HG02759 (cell line): ENCODE results near the gene CTSD.

Source experiments
- ATAC-seq: cut with Tn5 transposase; IDR thresholded peaks from one replicate; pipeline ENCODE4 v1.9.1; 2021; ENCODE audit warnings: mild to moderate bottlenecking, moderate library complexity; ENCODE audit not compliant: unreplicated experiment

The CTSD gene

DNA sequence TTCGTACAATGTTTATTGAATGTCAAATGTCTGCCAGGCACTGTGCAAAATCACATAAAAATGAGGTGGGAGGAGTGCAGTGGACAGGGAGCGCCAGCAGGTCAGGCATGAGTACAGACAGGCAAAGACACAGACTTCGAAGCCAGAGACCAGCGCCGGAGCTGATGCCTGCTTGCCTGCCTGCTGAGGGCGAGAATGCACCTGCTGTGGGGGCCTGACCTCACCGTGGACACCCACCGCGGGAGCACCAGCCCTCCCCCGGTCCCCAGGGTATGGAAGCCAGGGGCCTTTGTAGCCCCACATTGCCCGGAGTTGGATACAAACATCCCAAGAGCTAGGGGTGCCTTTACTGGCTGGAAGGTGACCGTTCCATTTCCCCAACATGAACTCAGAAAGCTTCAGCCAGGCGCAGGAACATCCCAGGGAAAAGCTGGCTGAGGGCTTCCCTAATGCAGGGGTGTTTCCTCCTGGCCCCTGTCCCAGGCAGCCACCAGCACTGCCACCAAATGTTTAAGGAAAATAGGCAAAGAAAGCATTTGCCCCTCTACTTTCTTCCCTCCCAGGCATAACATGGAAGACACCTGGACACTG, 31.2 kb downstream of the CTSD start:
- no peak for ATAC-seq

DNA sequence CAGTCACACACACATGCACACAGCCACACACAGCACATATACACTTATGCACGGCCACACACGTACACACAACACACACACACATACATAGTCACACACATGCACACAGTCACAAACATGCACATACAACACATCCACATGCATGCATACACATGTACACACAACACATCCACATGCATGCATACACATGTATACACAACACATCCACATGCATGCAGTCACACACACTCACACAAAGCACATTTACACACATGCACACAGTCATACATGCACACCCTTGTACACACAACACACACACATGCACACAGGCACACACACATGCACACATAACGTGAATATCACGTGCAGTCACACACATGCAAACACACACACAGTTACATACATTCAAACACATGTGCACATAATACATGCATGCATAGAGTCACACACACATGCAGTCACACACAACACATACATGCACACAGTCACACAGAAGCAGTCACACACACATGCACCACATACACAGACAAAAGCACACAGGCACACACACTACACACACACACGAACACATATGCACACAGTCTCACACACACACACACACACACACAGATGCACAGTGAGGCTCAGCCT, 32.2 kb downstream of the CTSD start:
- ATAC-seq: no peak

DNA sequence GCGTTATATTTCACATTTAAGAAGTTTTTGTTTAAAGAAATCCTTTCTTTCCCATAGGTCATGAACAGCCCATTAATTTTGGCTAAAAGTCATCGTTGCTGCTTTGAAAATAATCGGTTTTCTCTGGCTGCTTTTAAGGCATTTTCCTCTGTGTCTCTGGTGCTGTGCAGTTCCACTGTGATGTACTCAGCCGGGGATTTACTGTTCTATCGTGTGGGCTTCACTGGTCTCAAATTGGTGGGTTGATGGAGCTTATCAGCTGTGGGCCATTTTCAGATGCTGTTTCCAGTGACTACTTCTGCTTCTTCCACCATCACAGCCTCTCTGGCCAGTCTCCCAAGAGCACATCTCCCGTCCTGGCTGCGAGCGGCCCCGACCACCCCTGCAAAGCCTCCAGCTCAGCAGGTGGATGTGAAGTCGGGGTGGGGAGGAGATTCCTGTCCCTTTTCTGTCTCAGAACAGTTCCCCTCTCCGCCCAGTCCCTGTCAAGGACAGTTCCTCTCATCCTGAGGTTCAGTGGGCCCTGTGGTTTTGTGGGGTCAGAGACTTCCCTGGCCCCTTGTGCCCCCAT, 33.6 kb downstream of the CTSD start:
- no peak for ATAC-seq

DNA sequence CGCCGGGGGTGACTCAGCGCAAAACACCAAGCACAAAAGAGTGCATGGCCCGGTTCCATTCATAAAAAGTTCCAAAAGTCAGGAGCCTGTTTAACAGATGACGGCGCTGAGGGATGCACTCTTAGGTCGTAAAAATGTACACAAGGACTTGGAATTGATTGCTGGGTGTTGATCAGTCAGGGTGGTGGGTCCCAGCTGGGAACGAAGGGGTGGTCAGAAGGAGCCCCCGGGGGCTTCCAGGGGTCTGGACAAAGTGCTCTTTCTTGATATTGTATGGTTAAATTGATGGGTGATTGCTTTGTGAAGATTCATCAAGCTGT, 34.1 kb downstream of the CTSD start:
- no peak for ATAC-seq

DNA sequence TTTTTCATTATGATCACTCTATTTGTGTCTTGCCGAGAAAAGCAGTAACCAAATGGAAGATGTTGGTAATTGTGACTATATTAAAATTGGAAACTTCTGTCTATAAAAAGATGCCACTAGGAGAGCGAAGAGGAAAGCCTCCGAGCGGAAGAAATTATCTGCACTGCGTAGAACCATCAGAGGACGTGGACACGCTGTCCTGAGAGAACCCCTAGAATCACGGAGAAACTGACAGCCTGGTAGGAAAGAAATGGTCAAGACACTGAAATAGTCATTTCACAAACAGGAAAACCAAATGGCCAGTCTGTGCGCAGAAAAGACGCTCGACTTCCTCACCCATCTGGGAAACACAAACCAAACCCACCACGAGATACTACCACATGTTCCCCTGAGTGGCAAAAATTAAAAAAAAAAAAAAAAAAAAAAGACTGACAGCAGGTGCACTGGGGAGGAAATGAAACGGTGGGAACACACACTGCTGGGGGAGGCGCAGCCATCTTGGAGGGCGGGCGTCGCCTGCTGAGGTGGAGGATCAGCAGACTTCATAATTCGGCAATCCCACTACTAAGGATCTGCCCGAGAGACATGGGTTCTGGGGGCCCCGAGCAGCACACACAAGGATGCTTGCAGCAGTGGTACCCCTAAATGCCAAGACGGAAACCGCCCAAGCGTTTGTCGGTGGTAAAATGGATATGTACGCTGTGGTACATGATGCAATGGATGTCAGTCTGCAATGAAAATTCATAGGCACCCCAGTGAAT, 34.6 kb downstream of the CTSD start:
- ATAC-seq: no peak

DNA sequence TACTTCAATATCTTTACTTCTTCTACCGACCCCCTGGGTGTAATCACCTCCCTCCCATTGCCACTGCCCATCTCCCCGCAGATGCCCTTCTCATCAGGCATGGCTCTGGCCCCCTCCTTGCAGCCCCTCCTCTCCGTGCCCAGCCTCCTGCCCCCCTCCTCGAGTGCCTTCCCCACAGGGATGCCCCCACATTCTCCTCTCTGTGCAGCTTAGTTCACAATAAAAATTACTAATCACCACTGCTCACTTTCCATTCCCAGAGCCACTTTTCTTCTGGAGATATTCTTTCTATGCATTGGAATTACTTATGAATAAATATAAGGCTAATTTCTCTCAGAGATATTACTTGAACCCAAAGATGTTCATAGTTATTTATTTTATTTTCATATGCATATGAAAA, 35.4 kb downstream of the CTSD start:
- ATAC-seq: no peak

DNA sequence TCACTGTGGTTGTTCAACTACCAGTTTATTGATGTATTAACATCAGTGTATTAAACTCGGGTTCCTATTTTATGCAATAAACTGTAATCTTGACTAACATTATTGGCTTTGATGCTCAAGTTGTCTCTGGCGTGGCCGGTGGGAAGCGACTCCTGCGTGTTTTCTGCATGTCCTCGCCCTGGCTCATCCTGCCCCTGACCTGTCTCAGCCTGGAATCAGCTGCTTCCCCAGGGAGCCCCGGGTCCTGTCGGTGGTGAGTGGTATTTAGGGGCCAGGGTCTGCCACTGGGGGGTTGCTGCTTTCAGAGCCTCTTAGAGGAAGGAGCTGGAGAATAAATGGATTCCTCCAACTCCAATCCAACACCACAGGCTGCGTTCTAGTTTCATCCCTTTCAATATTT, 35.9 kb downstream of the CTSD start:
- ATAC-seq: no peak

DNA sequence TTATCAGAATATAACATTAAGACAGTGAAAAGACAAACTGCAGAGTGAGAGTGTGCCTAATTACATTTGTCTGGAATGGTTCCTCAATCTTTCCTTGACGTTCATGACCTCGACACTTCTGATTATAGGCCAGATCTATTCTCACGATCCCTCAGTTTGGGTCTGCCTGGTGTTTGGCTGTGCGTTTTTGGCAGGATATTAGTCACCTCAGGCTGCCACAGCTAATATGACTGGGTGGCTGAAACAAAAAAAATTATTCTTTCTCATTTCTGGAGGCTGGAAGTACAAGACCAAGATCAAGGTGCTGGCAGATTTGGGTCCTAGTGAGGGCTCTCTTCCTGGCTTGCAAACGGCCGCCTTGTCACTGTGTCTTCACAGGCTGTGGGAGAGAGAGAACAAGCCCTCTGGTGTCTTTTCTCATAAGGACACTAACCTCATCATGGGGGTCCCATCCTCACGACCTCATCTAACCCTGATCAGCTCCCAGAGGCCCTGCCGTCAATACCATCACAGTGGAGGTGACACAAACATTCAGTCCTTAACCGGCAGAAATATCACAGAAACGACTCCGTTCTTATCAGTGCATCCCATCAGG, 36.5 kb downstream of the CTSD start:
- no peak for ATAC-seq

DNA sequence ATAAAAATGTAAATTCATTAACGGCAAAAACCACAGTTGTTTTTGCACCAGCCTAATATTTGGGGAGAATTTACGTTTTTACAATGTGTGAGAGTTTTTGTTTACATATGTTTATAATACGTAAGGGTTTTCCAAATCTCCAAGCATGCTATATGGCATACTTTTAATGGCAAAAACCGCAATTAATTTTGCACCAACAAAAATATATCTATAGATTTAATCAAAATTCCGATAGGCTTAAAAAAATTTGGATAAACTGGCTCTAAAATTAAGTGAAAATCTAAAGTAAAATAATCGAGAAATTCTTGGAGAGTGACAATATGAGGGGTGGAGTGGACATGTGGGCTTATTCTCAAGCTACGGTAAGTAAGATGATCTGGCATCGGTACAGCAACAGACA, 43.9 kb downstream of the CTSD start:
- no peak for ATAC-seq

DNA sequence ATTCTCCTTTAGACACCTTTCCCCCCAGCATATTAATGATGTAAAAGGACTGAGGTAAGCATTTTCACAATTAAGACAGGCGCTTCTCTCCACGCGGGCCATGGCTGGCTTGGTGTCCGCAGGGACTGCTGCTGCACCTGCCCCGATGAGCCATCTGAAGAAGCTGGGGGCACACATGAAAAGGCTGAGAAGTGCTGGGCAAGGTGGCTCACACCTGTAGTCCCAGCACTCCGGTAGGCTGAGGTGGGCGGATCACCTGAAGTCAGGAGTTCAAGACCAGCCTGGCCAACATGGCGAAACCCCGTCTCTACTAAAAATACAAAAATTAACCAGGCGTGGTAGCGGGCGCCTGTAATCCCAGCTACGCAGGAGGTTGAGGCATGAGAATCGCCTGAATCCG, 45.4 kb downstream of the CTSD start:
- ATAC-seq: no peak

DNA sequence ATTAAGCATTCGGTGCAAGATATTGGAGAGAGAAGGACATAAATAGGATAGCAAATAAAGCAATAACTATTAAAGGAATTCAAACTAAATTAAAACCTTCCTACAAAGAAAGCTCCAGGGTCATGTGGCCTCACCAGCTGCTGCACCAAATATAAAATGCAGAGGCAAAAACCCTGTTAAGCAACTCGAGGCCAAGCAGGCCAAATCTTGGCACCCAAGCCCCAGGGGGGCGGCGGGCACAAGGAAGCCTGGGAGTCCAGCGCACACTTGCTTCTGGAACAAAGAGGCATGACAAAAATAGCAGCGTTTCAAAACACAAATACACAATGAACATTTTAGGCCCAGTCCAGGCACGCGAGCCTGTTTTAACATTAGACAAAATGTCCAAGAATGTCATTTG, 46.0 kb downstream of the CTSD start:
- ATAC-seq: no peak

DNA sequence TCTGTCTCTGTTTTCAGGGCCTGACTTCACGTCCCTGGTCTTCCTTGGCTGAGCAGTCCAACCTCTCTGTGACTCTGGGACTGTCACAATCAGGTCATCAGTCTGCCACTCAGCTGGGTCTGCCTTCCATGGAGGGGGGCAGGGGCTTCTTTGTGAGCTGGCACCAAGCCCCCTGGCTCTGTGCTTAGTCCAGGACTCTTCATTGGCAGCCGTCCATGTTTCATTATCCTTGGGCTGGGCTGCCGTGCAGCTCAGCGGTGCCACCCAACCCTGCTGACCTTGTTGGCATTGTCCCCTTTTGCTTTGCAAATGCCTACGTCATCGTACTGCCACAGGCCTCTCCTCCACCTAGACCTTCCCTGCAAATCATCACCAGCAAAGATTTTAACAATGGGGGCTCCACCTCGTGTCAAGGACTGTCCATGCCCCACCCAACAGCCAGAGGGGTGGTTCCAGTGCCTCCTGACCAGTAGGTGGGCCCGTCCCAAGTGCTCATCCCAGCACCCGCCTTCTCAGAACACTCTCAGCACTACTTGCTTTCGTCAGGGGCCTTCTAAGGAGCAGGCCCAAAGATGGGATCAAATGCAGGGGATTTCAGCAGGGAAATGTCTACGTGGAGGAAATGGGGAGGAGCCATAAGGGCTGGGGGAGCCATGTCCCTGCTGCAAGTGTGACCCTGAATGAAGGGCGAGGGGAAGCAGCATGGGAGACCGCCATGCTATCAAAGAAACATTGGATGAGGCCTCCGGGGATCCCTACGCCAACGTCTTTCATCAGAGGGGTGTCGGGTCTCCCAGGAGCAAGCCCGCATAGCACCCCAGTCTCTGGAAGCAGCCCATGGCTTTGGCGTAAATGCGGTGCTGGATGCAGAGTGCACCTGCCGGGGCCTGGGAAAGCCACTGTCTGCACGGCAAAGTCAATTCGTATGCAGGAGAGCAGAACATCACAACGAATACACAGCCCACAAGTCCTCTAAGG, 48.5 kb downstream of the CTSD start:
- ATAC-seq: no peak

DNA sequence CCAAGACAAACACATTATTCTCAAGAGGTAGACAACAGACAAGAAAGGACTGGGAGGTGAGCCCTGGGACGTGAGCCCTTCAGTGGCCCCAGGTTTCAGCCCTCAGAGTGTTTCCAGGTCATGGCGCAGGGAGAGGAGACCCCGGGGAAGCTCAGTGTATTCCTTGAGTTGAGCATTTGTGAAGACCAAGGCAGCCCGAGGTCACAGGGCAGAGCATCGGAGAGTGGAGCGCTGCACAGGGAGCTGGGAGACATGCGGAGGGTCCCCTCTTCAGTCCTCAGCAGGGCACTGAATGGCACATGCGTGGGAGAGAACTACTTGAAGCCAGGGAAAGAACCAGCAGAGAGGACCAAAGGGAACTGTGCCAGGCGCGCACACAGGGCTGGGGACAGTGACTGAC, 55.0 kb downstream of the CTSD start:
- ATAC-seq: no peak

DNA sequence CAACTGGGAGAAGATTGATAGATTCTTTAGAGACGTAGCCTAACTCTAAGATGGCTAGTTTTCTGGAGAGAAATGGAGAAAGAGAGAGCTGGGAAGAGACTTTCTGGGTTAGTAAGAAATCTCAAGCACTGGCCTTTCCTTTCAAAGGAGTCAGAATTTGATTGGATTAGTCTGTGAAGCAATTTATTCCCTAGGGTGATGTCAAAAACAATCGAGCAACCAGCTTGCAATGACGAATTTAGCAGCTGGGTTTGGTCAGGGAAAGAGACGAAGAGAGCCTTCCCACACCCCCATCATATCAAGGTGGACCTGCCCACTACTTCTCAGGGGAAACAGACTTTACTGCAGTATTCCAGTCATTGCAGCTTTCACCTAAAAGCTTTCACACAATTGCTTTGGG, 56.0 kb downstream of the CTSD start:
- no peak for ATAC-seq

DNA sequence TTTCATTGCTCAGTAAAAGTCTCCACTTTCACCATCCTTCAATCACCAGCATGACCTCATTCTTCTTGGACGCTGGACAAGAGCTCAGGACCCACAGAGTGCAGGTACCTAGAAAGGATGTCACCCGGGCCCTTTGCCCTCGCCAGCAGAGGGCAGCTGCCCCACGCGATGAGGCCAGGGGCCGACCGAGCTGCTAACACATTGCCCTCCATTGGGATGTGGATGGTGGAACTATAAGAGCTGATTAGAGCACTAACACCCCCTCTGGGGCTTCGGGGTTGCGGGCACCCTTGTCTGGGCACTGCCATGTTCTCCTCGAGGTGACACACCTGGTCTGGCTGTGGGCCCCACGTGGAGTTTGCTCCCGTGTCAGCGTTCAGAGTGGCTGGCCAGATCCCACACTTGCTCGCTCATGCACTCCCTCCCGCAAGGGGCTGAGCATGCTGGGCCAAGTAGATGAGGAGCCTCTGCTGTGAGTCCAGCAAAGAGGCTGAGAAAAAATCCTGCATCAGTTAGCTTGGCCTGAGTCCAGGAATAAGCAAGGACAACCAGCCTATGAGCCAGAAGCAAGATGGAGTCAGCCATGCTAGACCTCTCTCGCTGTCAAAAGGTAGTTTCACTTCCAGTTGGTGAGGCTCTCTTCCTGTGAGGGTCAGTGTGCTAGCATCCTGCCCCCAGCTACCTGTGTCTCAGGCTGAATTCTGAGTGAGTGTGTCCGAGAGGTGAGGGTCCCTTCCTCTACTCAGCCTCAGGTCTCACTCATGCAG, 56.9 kb downstream of the CTSD start:
- no peak for ATAC-seq

DNA sequence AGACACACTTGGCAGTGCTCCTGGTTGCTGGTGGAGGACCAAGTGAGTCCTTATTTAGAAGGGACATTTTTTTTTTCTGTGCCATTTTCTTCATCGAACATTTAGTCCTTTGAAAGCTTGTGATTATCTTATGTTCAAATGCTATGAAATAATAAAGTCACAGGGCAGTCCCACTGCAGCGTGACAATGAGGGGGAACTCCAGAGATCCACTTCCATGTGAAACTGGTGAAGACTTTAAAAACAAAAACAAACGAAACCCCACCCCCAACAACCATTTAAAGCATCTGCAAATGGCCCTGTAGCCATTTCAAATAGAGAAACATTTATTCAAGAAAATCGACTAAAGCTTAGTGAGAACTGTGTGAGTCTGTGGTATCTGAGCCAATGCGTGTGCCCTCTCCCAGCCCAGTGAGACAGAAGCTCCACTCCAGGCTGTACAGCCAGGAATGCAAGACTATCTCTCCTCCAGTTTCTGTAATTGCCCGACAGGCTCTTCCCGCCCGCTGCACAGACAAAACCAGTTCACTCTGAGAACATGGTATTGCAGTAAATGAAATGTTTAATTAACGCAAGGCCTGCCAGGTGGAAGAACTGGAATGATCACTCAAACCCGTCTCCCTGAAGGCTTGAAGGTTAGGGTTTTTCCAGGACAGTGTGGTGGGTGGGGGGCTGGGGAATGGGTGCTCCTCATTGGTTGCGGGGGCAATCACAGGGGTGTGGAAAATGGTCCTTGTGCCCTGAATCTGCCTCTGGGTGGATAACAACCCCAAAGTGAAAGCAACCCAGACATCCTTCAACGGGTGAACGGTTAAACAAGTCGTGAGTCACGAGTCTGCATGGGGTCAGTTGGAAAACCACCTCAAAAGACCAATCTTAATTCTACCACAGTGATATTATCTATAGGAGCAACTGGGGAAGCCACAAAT, 58.3 kb downstream of the CTSD start:
- ATAC-seq: no peak

DNA sequence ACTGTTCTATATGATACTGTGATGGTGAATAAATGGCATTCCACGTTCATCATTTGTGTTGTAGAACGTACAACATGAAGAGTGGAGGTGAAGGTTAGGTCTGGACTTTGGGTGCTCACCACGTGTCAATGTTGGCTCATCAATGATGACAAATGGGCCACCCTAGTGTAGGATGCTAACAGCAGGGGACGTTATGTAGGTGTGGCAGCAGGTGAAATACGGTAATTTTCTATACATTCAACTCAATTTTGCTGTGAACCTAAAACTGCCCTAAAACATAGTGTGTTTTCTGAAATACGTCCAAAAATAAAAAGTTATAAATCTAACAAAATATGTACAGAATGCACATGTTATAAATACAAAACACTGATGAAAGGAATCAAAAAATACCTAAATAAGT, 60.6 kb downstream of the CTSD start:
- ATAC-seq: no peak
